Measurements from ENCODE around the gene FAAP20. TPM values are rescaled to one million over a fixed set of nuclear protein-coding genes. Genes with fewer than 3 reads are reported as not detected.

Gene FAAP20
- total and polyA plus RNA-seq, 9 of the 15 experiments (the other 6 are each of a cell fraction or from before 2014, with no cell fraction given): 0.58 to 143 (median 9.9) TPM

DNA sequence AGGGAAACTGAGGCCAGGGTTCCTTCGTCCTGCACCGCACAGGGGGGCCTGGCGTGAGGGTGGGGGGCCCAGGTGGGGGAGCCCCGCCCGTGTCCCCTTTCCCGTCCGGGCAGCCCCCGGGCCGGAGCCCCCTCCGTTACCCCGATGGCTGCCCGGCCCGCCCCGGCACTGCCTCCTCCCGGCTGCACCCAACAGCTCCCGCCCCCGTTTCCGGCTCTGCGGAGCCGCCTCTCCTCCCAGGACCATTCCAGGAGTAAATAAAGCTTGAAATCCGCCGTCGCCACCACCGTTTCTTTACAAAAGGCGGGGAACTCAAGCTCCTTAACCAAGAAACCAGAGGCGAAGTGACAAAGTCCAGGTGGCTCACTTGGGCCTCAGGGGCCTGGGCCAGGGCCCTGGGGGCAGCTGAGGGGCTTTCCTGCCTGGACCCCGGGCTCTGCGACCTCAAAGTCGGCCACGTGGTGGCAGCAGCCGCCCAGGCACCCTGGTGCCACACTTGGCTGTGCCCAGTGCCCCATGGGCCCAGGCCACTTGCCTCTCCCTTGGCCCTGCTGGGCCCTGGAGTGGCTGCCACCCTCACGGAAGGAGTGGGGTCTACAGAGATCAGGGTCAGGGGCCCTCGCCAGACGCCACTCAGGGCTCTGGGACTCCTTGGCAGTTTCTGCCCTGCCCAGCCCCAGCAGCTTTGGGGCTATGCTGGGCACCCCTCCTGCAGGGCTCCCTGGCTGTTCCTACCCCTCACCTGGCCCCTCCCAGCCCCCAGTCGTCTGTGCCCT, 514 bp upstream of the FAAP20 start (continued):
- TF ChIP-seq, protein P1, sequence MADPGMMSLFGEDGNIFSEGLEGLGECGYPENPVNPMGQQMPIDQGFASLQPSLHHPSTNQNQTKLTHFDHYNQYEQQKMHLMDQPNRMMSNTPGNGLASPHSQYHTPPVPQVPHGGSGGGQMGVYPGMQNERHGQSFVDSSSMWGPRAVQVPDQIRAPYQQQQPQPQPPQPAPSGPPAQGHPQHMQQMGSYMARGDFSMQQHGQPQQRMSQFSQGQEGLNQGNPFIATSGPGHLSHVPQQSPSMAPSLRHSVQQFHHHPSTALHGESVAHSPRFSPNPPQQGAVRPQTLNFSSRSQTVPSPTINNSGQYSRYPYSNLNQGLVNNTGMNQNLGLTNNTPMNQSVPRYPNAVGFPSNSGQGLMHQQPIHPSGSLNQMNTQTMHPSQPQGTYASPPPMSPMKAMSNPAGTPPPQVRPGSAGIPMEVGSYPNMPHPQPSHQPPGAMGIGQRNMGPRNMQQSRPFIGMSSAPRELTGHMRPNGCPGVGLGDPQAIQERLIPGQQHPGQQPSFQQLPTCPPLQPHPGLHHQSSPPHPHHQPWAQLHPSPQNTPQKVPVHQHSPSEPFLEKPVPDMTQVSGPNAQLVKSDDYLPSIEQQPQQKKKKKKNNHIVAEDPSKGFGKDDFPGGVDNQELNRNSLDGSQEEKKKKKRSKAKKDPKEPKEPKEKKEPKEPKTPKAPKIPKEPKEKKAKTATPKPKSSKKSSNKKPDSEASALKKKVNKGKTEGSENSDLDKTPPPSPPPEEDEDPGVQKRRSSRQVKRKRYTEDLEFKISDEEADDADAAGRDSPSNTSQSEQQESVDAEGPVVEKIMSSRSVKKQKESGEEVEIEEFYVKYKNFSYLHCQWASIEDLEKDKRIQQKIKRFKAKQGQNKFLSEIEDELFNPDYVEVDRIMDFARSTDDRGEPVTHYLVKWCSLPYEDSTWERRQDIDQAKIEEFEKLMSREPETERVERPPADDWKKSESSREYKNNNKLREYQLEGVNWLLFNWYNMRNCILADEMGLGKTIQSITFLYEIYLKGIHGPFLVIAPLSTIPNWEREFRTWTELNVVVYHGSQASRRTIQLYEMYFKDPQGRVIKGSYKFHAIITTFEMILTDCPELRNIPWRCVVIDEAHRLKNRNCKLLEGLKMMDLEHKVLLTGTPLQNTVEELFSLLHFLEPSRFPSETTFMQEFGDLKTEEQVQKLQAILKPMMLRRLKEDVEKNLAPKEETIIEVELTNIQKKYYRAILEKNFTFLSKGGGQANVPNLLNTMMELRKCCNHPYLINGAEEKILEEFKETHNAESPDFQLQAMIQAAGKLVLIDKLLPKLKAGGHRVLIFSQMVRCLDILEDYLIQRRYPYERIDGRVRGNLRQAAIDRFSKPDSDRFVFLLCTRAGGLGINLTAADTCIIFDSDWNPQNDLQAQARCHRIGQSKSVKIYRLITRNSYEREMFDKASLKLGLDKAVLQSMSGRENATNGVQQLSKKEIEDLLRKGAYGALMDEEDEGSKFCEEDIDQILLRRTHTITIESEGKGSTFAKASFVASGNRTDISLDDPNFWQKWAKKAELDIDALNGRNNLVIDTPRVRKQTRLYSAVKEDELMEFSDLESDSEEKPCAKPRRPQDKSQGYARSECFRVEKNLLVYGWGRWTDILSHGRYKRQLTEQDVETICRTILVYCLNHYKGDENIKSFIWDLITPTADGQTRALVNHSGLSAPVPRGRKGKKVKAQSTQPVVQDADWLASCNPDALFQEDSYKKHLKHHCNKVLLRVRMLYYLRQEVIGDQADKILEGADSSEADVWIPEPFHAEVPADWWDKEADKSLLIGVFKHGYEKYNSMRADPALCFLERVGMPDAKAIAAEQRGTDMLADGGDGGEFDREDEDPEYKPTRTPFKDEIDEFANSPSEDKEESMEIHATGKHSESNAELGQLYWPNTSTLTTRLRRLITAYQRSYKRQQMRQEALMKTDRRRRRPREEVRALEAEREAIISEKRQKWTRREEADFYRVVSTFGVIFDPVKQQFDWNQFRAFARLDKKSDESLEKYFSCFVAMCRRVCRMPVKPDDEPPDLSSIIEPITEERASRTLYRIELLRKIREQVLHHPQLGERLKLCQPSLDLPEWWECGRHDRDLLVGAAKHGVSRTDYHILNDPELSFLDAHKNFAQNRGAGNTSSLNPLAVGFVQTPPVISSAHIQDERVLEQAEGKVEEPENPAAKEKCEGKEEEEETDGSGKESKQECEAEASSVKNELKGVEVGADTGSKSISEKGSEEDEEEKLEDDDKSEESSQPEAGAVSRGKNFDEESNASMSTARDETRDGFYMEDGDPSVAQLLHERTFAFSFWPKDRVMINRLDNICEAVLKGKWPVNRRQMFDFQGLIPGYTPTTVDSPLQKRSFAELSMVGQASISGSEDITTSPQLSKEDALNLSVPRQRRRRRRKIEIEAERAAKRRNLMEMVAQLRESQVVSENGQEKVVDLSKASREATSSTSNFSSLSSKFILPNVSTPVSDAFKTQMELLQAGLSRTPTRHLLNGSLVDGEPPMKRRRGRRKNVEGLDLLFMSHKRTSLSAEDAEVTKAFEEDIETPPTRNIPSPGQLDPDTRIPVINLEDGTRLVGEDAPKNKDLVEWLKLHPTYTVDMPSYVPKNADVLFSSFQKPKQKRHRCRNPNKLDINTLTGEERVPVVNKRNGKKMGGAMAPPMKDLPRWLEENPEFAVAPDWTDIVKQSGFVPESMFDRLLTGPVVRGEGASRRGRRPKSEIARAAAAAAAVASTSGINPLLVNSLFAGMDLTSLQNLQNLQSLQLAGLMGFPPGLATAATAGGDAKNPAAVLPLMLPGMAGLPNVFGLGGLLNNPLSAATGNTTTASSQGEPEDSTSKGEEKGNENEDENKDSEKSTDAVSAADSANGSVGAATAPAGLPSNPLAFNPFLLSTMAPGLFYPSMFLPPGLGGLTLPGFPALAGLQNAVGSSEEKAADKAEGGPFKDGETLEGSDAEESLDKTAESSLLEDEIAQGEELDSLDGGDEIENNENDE (IDR thresholded peaks at IDR 0.05; ENCODE audit: low read depth, low read length): no peak
- no peak for TF ChIP-seq NR4A1 (CRISPR knock-in tag; IDR thresholded peaks at IDR 0.05)
- 0 out of 2 replicates have a peak, but pooled peaks have one; percentile 54 for TF ChIP-seq NR4A1 (tag; IDR thresholded peaks at IDR 0.05)
- TF ChIP-seq, protein P2, sequence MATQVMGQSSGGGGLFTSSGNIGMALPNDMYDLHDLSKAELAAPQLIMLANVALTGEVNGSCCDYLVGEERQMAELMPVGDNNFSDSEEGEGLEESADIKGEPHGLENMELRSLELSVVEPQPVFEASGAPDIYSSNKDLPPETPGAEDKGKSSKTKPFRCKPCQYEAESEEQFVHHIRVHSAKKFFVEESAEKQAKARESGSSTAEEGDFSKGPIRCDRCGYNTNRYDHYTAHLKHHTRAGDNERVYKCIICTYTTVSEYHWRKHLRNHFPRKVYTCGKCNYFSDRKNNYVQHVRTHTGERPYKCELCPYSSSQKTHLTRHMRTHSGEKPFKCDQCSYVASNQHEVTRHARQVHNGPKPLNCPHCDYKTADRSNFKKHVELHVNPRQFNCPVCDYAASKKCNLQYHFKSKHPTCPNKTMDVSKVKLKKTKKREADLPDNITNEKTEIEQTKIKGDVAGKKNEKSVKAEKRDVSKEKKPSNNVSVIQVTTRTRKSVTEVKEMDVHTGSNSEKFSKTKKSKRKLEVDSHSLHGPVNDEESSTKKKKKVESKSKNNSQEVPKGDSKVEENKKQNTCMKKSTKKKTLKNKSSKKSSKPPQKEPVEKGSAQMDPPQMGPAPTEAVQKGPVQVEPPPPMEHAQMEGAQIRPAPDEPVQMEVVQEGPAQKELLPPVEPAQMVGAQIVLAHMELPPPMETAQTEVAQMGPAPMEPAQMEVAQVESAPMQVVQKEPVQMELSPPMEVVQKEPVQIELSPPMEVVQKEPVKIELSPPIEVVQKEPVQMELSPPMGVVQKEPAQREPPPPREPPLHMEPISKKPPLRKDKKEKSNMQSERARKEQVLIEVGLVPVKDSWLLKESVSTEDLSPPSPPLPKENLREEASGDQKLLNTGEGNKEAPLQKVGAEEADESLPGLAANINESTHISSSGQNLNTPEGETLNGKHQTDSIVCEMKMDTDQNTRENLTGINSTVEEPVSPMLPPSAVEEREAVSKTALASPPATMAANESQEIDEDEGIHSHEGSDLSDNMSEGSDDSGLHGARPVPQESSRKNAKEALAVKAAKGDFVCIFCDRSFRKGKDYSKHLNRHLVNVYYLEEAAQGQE (IDR thresholded peaks at IDR 0.05; ENCODE audit: borderline replicate concordance): peak; percentile 93
- TF ChIP-seq, protein P2 (CRISPR knock-in tag; IDR thresholded peaks at IDR 0.05; ENCODE audit: low read depth): peak; percentile 76; the same call in 1 of the 2 replicates
- peak; percentile 58 for TF ChIP-seq POLR2B (IDR thresholded peaks at IDR 0.05; ENCODE audit: low read depth, partially characterized antibody)
- no peak for TF ChIP-seq NFE2L1 (tag; IDR thresholded peaks at IDR 0.05; ENCODE audit: borderline replicate concordance, low read depth)
- peak; percentile 44 for TF ChIP-seq NCOR1 (IDR thresholded peaks at IDR 0.05)
